Non-pigmented ciliary epithelial cell (primary cell): ENCODE measurements around the gene ASB2.

Source experiments
- DNase-seq: peaks from one replicate; pipeline ENCODE4 v3.0.0-alpha.2; 2010; ENCODE audit warnings: low read depth

The ASB2 gene

DNA sequence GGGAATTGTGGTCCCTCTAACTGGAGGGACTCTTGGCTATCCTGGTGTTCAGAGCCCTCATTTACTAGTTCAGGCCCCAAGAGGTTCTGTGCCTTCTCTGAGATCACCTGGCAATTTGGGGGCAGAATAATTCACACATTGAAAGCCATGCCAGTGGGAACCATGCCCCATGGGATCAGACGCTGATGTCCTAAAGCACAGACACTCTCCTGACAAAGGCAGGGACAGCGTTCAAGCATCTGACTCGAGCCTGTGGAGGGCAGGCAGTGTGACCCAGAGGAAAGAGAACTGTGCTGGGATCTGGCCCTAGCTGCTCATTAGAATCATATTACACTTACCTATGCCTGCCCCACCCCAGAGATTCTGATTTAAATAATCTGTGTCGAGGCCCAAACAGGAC lies 2.4 kb upstream of the ASB2 start:
- no peak for DNase-seq

DNA sequence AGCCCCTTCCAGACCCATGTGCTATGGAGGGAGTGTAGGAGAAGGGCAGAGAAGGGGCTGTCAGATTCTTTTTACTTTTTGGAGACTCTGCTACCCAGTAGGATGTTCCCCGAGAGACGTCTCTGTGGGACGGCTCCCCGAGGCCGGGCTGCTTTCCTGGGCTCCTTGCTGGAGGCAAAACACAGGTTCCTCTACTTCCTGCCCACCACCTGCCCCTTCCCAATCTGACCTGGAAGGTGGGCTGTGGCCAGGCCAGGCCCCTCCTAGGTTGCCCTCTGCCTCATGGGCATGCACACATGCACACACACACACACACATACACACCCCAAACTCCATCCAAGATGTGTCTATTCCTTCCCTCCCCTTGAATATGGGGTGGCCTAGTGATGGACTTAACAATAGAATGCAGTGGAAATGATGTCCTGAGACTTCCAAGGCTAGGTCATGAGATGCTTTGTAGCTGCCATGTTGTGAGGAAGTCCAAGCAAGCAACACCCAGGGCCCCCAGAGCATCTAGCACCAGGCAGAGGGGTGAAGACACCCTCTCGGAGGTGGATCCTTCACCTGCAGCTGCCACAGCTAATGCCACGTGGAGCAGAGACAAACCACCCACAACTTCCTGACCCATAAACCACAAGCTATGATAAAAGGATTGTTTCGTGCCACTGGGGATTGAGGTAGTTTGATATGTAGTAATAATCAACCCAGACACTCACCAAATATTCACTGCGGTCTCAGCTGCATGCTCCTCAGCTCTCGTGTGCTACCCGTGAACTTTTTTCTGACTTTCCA lies 1.6 kb upstream of the ASB2 start:
- DNase-seq, result no peak

DNA sequence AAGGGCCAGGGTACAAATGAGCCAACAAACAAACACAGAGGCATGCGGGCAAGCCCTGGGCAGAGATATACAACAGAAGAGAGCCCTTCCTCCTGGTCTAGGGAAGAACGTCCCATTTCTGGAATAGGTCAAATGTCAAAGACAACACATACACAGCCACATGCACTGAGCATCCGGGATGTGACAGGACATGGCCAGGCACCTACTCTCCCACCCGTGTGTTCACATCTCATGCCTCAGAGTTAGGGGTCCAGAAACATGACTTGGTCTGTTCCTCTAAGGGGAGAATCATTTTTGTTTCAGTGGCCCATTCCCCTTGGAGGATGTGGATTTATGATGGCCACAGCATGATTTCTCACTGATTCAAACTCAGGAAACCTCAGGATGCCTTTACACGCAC lies 801 bp upstream of the ASB2 start:
- no peak for DNase-seq

DNA sequence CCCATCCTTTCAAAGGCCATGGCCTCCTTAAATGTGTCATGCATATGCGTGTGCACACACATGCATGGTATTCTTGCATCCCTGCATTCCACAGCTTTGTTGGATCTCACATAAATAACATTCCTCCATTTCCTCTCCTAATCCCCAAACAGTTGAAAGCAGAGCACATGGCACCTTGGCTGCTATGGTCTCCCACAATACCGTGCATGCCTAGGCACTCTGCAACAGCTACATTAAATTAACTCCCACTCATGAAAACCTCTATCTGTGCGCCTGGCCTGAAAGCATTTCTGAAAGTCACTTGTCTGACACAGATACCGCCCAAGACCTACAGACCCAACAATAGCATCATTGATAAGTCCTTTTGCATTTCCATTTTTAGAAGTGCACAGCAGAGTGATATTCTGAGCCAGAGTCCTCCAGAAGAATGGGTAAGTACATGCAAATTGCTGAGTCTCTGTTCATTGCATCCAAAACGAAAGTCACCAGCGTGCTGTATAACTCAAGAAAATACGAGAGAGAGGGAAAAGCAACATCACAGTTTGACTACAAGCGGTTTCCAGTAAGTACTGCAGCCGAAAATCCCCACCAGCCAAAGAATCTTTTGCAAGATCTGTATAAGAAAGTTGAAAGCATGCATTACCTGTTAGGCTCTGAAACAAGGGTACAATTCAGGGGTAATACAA lies 436 bp downstream of the ASB2 start:
- no peak for DNase-seq

DNA sequence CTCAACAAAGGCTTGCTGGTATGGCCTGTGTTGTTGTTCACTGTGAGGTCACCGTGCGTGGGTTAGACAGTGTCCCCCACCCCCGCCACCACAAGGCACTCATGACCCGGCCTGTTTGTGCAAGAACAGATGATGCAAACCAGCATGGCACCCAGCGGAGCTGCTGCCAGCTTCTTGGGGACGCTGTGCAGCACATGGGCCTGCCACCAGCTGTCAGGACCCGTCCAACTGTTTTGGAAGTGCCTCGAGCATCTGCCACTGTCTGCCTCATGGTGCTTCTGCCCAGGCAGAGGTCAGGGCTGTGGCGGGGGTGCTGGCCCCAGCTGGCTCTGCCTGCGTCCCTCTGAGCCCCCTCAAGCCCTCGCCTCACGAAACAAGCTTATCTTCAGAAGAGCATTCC lies 1.5 kb downstream of the ASB2 start:
- no peak for DNase-seq

DNA sequence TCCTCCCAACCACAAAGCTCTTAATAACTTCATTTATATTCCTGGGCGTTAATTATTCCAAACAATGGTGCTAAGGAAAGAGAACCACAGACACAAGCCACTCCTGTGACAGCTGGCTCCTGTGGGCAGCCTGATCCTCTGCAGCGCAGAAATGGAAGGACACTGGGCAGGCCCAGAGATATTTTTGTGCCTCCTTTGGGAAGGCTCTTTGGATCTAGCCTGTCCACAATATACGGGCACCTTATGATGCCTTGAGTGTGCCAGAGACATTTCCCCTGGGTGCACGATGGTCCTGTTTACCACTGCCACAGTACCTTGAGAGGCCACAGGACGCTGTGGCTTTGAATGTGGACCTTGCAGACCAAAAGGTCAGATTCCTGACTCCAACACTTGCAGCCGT lies 2.1 kb downstream of the ASB2 start:
- no peak for DNase-seq

DNA sequence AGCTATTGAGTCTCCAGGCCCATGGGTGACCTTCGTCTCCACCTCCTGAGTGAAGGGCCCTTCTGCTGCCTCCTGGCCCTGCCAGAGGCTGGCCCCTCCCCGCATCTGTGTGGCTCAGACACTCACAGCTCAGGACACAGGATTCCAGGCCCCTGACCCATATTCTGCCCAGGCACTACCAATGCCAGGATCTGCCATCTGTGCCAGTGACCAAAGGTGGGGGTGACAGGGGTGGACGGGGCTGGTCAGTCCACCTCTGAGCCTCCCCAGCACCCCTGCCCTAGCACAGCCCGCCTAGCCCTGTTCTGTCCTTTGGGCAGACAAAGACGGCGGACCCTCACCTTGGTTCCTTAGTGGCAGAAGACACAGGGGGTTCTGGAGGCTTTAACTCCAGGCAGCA lies 2.8 kb downstream of the ASB2 start:
- no peak for DNase-seq

DNA sequence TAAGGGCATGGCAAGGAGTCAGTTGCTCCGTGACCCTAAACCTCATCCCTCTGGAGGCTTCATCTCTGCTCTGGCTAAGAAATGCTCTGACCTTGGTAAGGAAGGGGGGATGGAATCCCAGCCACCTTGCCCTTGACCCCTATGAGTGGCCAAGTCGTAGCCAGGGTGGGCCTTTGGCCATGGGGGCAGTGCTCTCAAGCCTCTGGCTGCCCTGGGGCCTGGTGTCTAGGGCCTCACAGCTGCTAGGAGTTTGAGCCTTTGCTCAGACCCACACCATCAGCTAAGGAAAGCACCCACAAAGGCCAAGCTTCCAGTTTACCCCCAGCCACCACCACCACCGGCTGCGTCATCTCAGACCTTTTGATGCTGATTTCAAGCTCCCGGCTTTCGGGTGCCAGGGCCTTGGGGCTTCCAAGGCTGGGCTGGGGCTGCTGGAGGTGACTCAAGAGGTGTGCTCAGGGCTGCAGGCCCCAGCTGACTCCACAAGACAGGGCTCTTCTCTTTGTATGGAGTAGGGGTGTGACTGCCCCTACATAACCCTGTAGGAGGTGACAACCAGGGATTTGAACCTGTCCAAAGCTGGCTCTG lies 3.7 kb downstream of the ASB2 start:
- DNase-seq, result no peak

DNA sequence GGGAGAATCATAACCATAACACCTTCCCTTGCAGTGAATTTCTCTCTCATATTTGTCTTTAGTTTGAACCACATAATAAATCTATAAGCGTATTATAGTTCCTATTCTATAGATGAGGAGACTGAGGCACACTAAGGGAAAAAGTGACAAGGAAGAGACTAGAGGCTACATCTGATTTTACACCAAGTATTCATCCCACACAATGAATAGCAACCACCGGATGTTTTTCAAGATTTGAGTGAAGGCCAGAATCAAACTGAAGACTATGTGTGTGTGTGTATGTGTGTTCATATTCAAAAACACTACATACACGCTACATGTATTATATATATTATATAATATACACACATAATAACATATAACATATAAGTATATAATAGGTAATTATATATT lies 4.7 kb downstream of the ASB2 start:
- DNase-seq, result no peak

DNA sequence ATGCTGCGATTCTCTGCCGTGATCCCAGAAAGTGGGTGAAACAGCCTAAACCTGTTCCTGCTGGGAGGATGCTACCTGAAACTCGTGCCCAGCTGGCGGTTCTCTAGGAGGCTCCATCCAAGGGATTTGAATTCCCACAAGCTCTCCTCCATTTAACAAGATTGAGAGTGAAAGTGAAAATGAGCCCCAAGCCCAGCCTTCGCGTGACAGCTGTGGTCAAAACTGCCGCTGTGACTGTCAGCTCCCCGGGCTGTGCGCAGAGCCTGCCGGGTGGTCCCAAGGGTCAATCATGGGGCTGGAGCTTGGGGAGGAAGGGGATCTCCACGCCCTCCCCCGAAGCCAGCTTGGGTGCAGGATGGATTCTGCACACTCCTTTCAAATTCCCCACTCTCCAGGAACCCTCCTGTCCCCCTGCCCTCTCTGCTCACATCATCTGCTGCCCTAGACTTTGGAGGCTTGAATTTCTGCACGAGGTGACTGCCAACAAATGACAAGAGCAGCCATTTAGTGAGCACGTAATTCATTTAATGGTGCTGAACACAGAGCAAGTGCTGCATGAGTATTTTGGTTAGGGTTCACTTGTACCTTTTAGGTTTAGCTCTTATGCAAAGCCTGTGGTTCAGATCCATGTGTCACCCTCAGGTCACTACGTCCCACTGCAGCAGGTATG lies 5.3 kb downstream of the ASB2 start:
- DNase-seq, result no peak

DNA sequence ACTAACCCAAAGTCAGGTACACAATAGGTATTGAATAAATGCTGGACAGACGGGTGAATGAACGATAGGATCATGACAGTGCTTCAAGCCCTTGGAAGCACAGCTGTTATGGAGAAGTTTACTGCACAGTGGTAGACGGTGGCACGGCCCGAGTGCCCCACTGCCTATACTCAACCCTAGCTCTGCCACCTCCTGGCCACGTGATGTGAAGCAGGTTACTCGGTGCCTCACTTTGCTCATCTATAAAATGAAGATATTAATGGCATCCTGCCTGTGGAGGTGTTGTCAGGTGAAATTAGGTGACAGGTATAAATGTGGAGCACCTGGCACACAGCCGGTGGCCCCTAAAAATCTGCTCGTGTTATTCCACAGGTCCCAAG lies 5.8 kb downstream of the ASB2 start:
- DNase-seq, result no peak

DNA sequence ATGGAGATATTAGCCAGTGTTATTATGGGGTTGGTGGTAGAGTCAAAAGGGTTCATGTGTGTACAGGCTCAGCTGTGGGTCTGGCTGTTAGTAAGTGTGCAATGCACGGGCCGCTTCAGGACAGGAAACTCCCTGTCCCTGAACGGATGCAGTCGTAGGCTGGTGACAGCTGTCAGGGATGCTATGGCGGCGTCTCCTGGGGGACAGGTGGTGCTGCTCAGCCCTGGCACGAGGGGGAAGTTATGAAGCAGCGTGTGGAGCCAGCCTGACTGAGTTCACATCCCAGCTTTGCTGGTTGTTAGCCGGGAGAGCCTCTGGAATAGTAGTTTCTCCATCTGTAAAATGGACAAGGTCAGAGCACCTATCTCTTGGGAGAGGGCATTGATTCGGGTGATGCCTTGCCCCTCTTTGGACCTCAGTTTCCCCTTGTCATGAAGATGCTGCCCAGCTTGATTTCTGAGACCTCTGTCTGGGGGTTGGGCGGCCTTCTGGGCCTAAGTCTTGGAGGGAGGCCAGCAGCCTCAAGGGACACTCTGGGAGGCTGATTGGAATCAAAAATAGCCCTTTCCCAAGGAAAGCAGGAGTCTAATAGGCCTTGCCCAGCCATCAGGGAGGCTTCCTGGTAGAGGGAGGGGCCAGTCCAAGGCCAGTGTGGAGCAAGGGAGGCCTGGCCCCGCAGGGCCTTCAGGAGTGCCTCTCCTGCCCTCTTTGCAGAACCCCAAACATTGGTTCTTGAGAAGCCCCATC lies 7.1 kb downstream of the ASB2 start:
- no peak for DNase-seq

DNA sequence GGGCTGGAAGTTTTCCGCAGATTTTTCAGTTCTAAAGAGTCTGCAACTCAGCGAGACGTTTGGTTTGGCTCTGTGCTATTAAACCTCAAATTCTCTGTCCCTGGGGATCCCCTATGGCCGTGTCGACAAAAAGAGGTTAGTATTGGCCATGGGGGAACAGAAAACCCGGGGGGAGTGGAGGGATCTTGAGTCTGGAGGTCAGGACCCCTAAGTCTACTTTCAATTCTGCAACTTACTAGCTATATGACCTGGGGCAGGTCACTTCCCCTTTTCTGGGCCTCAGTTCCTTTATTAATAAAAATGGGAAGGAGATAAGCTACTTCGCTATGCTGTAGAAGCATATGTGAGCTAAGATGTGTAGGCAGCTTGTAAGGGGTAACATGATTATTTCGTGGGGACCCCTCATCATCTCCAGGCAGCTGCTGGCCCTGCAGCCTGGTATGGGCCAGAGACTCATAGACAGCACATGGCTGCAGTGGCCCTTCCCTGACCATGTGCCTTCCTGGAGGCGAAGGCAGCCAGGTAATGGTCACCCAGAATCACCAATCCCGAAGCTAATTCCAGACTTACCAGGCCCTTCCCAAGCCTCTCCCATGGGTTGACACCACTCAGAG lies 8.6 kb downstream of the ASB2 start:
- DNase-seq, result no peak

DNA sequence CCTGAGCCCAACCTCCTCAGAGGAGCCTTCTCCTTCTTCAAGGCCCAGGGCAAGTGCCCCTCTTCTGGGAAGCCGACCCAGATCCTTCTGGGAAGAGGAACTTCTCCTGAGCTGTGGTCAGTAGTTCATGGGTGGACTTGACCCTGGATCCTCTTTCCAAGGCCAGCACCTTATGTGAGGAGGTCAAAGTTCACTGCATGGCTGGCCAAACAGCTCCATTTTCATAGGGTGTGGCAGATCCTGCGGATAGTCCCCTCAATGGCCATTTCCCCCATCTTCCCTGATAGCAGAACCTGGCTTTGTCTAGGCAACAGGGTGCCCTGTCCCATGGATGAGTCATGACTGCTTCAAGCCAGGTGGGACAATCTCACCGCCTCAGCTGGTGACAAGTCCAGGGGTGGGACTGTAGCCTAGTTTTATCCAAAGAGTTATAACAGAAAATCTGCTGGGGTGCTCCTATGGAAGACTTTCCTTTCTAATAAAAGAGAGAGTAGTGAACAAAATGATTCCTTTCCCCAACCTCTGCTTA lies 10.4 kb downstream of the ASB2 start:
- DNase-seq, result no peak

DNA sequence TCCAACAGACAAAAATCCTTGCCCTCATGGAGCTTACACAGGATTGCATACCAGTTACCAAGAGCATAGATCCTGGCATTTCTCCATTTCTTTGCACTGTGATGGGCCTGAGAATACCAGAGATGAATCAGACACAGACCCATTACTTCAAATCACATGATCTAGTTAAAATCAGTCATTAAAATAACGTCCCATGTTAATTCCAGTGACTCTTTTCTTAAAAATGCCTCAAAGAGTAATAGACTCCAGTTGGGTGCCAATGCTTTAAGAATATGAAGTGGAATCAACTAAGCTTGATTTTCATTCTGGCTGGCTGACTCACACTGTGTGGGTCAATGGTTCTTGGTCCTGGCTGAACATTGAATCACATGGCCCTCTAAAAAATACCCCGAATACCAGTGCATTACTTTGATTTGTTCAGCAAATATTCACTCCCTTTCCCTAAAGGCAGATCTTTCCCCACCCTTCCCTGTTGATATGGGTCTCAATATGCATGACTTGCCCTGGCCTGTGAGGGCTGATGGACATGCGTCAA lies 11.0 kb downstream of the ASB2 start:
- peak; percentile 82 for DNase-seq

DNA sequence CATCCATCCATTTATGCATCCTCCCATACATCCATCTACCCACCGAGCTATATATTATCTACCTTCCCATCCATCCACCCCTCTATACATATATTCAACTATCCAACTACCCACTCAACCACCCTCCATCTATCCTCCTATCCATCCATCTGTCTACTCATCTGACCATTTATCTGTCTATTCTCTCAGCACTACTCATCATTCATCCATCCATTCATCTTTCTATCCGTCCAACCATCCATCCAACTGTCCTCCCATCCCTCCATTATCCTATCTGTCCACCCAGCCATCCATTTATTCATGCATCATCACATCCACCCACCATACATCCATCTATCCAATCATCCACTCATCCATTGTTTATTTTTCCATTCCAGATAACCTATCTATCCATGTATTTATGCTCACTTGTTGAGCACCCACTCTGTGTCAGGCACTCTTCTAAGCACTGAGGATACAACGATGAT lies 11.5 kb downstream of the ASB2 start:
- no peak for DNase-seq

DNA sequence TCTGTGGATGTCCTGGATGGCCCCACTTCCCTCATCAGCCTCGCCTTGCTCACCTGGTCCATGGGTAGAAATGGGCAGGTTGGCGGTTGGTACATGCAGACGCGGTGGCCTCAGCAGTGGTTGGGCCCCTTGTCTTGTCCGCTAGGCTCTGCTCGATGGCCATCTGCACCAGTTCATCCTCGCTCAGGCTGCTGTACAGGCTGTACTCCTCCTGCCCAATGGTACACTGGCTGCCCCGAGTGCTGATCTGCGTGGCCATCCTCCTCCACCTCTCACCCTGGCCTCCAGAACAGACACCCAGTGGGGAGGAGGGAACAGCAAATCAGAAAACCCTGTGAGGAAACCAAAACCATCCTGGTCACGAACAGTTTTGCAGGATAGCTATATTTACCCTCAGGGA lies 12.1 kb downstream of the ASB2 start:
- no peak for DNase-seq

DNA sequence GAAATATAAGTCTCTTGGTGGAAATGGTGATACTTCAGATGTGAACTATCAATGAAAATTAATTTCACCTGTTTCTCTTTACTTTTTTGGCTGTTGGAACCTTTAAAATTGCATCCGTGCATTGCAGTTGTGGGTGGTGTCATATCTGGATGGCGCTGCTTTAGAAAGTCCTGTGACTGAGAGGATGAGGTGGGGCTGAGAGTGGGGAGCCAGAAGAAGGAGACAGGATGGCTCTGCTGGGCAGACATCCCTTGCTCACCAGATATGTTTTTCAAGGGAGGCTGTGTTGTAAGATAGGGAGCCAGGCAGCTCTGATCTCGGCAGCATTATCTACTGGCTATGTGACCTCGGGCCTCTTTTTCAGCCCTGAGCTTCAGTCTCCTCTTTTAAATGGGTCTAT lies 12.7 kb downstream of the ASB2 start:
- DNase-seq, result no peak

DNA sequence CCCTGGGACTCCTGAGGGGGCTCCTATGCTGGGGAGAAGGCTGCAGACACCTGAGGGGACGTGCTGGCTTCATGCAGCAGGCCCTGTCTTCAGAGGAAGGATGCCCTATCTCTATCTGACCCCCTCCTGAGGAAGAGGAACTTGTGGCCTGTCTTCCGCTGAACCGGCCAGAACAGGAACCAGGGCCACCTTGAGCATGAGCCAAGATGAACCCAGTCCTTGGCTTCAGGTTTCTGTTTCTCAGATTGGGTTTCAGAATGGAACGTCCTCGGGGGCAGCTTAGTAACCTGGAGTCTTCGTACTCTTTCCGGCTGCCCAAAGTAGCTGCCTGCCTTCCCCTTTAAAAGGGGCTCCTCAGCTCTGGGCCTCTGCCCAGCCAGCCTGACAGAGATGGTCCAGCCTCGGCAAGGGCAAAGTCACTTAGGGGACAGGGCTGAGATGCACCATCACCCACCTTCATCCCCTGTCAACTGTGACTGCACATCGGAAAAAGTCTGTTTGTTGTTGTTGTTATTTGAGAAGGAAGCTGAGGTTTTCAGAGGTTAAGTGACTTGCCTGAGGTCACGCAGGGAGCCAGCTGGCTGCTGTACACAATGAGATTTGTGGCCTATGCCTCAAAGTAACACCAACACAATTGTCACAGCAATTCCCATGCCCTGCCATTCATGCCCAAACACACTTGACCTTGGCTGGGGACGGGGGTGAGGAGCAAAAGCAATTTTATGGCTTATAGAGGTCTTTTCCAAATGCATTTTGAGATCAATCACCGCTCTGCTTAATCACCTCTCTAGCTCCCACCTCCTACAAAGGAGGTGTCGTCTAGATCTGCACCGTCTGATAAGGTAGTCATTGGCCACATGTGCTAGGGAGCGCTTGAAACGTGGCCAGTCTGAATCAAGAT lies 13.4 kb downstream of the ASB2 start:
- no peak for DNase-seq

DNA sequence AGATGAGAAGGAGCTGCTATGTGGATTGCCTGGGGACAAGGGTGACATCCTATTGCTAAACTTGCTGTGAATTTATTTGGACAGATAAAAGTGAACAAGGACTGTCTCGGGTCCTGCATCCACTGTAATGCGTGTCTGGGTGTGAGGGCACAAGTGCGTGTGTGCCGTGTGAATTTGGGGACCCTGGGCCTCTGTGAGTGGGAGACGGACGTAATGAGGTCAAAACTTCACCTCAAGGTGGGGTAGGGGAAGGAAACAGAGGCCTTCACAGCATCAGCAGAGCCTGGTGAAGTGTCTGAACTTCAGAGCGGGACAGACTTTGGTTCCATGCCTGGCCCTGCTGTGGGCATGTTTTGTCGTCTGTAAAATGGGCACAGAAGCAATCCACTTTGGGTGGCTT lies 14.8 kb downstream of the ASB2 start:
- DNase-seq, result no peak
